Measurements from ENCODE around the gene MAN1B1. TPM values are rescaled to one million over a fixed set of nuclear protein-coding genes. Genes with fewer than 3 reads are reported as not detected.

Gene MAN1B1
- total RNA-seq: 73.1 and 76.6 TPM in 2 replicates

DNA sequence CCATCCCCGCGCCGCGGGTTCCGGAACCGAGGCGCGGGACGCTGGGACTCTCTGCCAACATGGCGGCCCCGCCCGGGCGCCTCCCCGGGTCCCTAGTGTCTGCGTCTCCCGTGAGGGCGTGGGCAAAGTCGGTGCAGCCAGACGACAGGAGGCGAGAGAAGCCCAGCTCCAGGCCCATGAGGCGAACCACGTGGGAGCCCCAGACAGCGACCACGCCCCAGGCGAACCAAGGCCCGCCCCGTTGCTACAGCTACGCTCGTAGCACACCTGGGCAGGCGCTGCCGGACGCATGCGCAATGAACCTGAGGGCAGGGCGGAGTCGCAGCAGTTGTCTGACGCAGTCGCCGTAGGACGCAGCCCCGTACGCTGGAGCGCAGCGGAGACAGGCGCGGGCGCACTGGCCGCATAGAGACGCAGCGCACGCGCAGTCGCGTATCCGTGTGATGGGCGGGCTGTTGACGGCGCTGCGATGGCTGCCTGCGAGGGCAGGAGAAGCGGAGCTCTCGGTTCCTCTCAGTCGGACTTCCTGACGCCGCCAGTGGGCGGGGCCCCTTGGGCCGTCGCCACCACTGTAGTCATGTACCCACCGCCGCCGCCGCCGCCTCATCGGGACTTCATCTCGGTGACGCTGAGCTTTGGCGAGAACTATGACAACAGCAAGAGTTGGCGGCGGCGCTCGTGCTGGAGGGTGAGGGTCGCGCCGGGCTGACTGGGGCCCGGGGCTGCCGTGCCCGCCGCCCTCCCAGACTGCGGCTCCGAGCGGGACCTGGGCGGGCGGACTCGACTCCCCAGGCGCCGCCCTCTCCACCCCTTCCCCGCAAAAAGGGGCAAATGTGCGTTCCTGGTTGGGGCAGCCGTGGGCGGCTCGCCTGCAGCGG, at the start of gene MAN1B1:
Gene MAN1B1 (plus strand): TSS at position 455 of the 878 bp plus-strand sequence. CDS start 15 bp downstream, at position 470.
- peak; percentile 100 for DNase-seq

DNA sequence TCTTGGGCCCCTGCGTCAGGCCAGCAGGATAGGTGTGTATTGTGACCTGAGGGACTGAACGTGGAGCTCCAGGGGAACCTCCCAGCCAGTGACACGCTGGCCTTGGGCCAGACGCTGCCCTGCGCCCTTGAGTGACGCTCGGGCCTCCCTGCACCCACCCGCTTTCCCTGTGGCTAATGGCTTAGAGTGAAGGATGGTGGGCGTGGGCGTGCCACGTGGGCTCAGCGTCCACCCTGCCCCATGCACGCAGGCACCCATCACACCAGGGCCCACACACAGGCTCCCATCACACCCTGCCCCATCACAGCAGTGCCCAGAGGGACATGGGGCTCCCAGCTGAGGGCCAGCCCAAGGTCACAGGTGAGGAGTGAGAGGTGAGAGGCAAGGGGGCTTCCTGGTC, 49.8 kb upstream of the MAN1B1 start:
- no peak for DNase-seq

DNA sequence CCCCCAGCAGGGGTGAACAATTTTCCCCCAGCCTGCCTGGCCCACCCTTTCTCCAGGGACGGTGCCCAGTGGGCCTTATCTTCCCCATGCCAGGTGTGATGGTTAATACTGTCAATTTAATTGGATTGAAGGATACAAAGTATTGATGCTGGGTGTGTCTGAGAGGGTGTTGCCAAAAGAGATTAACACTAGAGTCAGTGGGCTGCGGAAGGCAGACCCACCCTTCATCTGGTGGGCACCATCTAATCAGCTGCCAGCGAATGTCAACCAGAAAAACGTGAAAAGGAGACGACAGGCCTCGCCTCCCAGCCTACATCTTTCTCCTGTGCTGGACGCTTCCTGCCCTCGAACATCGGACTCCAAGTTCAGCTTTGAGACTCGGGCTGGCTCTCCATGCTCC, 49.3 kb upstream of the MAN1B1 start:
- no peak for DNase-seq

DNA sequence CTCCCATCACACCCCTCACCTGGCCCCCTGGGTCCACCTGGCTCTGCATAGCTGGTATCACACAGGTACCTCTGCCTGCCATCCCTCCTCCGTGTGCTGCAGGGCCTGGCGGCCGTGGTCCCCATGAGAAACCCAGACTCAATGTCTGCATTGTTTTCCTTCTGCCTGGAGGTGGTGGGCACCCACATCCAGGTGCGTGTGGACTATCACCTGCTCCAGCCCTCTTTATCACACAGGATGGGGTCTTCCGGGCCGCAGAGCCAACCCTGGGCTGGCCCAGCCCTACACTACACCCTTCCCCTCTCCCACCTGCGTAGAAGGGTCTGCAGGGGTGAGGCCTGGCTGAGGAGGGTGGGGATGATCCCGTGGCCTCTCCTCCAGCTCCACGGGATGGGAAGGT, 47.9 kb upstream of the MAN1B1 start:
- DNase-seq: no peak

DNA sequence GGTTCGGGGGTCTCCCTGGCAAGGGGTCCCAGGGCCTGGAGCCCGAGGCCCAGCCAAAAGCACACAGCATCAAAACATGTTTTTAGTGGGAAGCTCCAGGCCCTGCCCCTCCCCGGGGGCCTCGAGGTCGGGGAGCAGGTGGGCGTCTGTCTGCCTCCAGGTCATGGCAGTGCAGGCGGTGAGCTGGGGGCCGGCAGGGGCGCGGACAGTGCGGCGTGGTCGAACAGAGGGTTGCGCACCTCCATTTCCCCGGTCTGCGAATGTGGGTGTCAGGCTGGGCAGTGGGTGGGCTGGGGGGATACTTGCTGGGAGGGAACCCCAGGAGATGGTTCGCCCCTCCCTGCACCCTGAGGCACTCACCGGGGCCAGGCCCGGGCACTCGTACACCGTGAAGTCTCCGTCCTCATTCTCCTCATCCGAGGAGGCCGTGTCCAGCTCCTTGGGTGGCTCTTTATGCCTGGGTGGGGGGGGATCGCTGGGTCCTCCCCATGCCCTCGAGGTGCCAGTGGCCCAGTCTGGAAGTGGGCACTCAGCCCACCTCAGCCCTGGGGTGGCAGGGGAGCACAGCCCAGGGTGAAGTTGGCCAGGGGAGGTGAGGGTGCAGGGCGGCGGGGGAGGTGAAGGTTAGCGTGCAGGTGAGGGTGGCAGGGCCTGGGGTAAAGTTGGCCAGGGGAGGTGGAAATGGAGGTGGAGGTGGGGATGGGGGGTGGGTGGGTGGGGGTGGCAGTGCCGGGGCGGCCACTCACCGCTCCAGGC, 47.0 kb upstream of the MAN1B1 start:
- no peak for DNase-seq

DNA sequence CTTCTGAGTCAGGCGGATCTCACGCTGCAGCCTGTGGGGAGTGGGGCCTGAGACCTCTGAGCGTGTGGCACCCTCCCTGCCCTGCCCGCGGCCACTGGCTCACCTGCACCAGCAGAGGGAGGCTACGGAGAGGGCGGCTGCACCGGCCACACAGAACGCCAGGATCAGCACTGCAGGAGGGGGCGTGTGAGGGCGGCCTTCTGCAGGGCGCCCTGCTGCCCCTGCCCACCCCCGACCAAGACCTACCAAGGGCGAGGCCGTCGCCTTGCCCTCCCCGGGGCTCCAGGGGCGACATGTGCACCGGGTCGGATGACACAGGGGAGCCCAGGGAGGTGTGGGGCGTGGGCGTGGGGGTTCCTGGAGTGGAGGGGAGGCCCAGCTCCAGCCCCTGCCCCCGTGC, 46.2 kb upstream of the MAN1B1 start:
- no peak for DNase-seq

DNA sequence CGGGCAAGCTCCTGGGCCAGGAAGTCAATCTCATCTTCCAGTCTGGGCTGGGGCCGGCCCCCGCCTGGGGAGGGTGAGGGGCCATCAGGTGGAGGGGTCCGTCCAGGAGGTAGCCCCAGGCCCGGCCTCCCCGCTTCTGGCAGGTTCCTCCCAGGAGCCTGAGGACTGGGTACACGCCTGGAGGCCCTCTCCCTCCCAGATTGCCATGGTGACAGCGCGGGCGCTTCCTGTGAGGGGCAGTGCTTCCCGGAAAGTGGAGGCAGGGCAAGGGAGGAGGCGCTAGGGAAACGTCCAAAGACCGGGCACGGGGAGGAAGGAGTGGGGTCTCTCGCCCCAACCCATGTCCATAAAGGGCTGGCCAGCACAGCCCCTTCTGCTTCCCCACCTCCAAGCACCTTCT, 45.7 kb upstream of the MAN1B1 start:
- peak; percentile 53 for DNase-seq

DNA sequence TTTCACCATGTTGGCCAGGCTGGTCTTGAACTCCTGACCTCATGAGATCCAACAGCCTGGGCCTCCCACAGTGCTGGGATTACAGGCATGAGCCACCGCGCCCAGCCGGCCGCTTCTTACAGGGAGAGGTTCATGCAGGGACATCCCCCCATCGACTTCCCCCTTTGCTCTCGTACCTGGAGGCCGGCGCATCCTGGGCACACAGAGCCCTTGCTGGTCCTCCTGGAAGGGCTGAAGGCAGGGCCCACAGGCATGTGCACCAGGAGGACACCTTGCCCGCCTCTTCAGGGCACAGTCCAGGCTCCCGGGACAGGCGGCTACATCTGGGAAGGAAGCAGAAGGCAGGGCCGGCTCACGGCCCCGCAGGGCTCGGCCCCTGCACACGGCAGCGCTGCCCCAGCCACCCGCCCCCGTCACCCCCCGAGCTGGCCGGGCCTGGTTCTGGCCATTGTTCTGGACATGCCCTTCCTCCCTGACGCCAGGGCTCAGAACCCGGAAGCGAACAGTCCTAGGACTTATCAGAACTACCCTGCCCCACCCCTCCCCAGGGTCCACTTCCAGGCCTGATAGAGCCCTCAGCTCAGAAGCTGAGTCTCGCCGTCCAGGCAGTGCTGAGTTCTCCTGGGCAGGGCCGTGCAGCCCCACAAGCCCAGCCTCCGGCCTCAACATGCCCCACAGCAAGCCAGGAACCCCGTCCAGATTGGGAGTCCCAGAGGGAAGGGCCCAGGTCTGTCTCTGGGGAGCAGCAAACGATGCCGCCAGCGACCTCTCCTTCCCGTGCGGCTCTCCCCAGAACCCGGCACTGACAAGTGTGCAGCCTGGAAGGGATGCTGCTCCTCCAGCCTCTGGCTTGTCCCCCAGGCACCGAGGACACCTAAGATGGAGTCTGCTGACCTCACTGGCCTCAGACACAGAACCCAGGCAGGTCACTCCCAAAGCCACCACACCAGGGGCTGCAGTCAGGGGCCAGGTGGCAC, 43.7 kb upstream of the MAN1B1 start:
- peak; percentile 45 for DNase-seq

DNA sequence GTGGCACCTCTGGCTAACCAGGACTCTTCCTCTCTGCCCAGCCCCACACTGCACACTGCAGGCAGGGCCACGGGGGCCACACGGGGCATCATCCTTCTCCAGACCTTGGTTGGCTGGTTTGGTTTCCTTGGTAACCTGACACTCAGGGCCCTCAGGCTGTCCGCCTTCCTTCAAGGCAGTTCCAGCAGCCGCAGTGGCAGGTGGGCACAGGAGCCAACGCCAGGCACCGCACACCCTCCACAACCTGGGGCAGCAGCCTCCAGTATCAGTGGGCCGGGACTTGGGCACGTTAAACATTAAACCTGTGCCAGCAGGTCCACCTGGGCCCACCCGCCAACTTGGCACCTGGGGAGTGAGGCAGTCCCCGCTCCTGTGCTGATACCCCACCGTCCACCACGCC, 42.7 kb upstream of the MAN1B1 start:
- no peak for DNase-seq

DNA sequence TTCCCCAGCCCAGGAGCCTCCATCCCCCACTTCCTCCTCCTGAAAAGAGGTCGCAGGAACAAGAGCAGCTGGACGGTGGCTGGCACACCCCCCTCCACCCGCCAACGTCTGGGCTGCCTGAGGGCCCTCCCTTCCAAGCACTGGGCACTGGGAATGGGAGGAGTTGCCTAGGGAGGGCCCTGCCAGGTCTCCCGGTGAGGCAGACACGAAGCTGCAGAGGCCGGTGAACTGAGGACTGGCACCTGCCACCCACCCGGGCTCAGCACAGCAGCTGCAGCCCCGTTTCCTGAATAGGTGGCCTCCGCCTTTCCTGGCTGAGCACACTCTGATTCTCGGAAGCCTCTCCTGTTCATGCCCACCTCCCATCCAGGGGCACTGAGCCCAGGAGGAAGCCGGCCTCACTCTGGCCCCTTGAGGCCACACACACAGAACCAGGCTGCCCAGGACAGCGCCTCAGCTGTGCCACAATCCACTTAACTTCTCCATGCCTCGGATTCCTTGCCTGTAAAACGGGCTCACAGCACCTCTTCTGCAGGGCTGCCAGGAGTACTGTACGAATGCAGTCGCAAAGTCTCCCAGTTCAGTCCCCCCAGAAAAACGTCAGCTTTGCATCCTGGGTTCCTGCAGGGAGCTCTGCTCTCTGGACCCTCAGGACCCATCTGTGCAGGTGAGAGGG, 42.1 kb upstream of the MAN1B1 start:
- peak; percentile 46 for DNase-seq

DNA sequence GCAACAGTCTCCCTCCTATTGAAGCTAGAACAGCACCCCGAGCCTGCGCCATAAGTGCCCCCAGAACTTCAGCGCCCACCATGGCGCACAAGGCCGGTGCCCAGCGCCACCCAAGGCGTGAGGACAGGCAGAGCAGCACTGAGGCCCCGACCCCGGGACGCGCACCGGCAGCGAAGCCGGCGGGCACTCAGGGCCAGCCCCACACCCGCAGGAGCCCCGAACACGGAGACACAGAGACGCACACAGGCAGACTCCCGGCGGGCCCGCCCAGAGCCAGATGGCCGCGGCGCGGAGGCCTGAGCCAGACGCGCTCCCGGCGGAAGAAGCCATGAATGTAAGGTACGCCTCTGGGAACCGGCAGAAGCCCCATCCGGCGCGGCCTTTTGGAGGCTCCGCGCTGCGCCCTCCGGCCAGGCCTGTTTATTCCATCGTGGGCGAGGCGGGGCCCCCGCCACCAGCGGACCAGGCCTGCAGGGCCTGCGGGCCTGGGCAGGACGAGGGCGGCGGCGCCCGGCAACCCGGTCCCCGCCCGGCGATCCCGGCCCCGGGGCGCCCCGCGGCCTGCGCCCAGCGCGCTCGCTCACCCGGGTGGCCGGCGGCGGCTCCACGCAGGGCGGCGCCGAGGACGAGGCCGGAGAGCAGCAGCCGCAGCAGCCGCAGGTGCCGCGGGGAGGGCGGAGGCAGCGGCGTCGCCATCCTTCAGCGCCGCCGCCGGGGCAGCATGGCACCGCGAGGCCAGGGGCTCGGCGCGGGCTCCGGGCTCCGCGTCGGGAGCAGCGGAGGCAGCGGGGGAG, 41.3 kb upstream of the MAN1B1 start:
- DNase-seq: peak; percentile 66

DNA sequence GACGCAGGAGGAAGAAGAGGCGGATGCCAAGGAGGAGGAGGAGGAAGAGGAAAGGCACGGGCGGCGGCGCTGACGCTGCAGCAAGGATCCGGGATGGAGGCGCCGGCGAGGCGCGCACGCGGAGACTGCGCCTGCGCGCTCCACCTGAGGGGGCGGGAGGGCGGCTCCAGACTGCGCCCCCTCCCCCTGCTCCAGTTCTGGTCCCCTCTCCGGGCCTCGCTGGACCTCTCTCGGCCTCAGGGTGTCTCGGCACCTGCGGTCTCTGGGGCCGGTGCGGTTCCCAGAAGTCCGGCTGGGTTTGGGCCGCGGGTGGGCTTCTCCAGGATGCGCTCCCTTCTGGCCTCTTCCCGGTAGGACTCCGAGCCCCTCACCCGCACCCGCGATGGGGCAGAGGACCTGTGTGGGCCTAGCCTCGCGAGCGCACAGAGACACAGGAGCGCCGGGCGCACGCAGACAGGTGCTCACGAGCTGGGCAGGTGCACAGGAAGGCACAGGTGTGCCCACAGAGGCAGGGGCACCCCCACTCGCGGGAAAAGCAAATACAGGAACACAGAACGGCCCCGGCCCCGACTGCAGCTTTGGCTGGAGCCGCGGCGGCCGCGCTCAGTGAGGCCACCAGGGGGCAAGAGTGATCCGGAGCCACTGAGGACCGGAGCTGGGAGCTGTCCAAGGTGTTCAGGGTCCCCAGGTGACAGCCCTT, 40.5 kb upstream of the MAN1B1 start, which contains the start of gene NPDC1:
Gene NPDC1 (minus strand): TSS at position 90 of the 700 bp plus-strand sequence. CDS start 188 bp downstream, outside the sequence.
- peak; percentile 89 for DNase-seq

DNA sequence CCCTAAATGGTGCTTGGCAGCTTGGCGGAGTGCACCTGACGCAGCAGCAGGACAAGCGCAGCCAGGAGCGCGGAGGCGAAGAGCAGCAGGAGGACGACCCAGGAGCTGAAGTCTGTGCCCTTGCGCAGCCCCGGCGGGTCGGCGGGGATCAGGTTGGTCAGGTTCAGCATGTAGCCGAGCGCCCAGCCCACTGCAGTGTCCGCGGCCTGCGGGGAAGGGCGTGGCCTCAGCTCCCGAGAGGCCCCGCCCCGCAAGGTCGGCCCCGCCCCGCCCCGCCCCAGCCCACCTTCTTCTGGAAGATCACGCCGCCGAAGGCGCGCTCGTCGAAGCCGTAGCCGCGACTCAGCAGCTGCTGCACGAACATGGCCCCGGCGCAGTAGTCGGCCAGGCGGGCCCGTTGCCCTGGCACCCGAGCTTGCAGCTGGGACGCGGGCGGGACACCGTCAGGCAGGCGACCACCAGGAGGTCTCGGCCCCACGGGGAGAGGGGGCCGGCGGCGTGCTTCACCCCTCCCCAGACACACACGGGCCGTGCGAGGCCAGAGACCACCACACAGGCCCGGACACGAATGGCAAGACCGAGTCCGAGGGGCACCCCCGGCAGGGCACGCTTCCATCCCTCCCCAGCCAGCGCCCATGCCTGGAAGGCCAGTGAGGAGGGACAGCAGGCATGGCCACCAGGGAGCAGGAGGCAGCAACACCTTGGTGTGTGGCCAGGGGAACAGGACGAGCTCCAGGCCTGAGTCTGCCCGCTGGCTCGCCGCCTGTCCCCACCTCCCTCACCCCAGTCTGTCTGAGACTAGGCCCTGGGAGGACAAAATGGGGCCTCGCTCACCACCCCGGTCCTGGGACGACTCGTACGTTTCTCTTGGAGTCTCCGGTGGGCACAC, 37.9 kb upstream of the MAN1B1 start:
- DNase-seq: no peak

DNA sequence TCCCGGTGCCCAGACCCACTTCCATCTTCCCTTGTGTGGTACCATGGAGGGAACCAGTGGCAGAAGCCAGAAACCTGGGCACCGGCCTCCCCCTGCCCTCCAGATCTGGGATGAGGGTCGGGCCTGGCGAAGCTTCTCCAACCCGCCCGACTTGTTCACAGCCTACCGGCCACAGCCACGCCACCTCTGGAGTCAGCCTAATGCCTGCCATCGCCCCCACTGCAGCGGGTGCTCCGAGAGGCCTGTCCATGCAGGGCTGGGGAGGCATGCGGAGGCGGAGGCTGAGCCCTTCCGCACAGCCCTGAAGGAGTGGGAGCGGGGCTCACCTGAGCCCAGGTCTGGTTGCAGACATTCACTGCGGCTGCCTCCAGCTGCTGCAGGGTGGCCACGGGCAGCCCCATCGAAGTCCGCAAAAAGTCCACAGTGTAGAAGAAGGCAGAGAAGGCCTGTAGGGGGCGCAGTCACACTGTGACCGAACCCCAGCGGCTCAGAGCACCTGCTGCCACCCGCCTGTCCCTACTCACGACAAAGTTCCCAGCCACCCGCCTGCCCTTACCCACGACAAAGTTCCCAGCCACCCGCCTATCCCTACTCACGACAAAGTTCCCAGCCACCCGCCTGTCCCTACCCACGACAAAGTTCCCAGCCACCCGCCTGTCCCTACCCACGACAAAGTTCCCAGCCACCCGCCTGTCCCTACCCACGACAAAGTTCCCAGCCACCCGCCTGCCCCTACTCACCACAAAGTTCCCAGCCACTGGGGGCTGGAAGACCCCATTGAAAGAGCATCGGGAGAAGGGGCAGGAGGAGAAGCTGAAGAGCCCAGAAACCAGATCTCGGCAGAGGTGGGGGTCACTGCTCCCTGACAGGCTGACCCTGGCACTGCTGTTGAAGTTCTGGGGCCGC, 37.0 kb upstream of the MAN1B1 start:
- DNase-seq: peak; percentile 76

DNA sequence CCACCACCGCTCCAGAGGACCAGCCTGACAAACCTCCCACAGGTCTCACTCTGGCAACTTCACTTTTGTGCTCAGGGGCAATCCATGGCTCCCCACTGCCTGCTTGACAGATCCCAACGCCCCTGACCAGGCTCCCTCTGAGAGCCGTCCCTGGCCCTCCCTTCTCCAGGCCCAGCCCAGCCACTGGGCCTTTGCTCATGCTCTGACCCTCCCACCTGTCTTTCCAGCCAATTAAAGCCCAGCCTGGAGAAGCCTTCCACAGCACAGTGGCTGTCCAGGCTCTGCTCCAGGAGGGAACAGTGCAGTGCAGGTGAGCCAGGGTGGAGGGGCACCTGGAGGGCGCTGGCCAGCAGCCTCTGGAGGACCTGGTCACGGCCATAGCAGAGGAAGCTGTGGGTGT, 36.2 kb upstream of the MAN1B1 start:
- no peak for DNase-seq

DNA sequence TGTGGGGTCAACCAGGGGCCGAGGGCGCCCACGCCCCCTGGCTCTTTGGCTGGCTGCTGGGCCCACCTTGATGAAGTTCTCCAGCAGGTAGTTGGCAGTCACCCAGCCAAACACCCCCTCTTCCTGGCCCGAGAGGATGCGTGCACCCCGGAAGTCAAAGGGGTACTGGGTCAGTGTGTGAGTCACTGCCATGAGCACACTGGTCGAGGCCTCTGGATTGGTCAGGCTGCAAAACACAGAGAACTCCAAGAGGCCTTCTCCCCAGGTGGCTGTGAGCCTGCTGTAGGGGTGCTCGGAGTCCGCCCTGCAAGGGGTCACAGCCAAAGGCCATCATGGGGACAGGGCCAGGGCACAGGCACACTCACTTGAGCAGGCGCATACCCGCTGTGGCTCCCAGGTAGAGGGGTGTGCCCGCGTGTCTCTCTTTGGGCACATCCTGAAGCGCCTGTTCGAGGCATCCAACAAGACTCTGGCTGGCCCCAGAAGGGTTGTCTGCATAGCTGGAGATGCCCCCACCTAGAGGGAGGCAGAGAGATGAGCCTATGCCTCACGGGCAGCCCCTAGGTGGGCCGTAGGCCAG, 35.5 kb upstream of the MAN1B1 start:
- no peak for DNase-seq

DNA sequence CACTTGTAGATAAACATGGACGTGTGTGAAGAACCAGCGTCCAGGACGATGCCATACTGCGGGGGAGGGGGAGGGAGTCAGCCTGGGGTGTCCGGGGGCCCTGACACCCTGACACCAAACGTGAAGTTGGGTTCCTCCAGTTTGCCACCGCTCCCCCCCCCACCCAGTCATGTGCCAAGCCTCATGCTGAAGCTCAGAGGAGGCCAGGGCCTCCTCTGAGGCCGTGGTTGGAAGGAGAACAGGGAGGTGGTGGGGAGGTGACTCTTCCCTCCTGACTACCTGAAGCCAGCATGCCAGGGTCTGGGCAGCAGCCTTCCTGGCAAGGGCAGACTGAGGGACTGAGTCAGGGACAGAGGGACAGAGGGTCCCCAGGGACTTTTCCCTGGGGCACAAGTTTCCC, 34.5 kb upstream of the MAN1B1 start:
- DNase-seq: no peak

All from dermis blood vessel endothelial cell (primary cell).